SK-N-MC (cell line): ENCODE measurements around the gene KCNC3.

ENCODE experiments used
- EZH2 ChIP-seq: fragments of 200-600 bp; sonication (generic); IDR thresholded peaks from one replicate; pipeline ENCODE4 v1.6.1; 2017; ENCODE audit warnings: antibody characterized with exemption
- POLR2AphosphoS5 ChIP-seq: IDR thresholded peaks from 2 replicates; pipeline ENCODE4 v1.6.1; 2012; ENCODE audit warnings: mild to moderate bottlenecking, low read depth, low read length, borderline replicate concordance

GRCh38 chr19:50323782-50324133, 5.4 kb downstream of the KCNC3 start:
- TF ChIP-seq EZH2: no peak
- no peak for TF ChIP-seq POLR2AphosphoS5
